Measurements from ENCODE around the gene INCENP. TPM values are rescaled to one million over a fixed set of nuclear protein-coding genes. Genes with fewer than 3 reads are reported as not detected.
"Not testable (repeated sequence)": the region's sequence is repeated elsewhere in the genome, so short reads cannot be mapped to it uniquely, and the experiment has no call there.

The INCENP gene
- total RNA-seq, 6 experiments from 2014 or later: 6.4 to 8.9 (median 7.1) TPM

- H3K36me3 ChIP-seq: no peaks in the 10 kb centered on the region
- DNase-seq: no peak
- H3K9me3 ChIP-seq: no peaks in the 10 kb centered on the region
- no peak overlapping the region for H3K27ac ChIP-seq
- no peak for TF ChIP-seq POLR2A (IDR thresholded peaks at IDR 0.05)
- H3K4me3 ChIP-seq: no peak overlapping the region
- H3K4me1 ChIP-seq: no peaks in the 10 kb centered on the region
- 25% methylated on average over 7 of the region's 7 CpGs for WGBS (ENCODE audit: insufficient coverage, low coverage, low lambda C conversion rate, missing lambda C conversion rate)
- no peaks in the 10 kb centered on the region for H3K27me3 ChIP-seq
- ATAC-seq: no peak
- intact Hi-C loops (cut with DNase I): loop anchor here in 1 of 2 donors (5.0 kb wide), 1 partner anchor 185 kb away; no protein-coding TSS in a partner anchor
These were observed 41.5 kb upstream of the INCENP start for GRCh38 chr11:62082292-62082657.

- not testable (repeated sequence) for H3K27me3 ChIP-seq, H3K9me3 ChIP-seq, DNase-seq, H3K27ac ChIP-seq, ATAC-seq, H3K4me3 ChIP-seq, H3K36me3 ChIP-seq, H3K4me1 ChIP-seq
- WGBS (ENCODE audit: insufficient coverage, low coverage, low lambda C conversion rate, missing lambda C conversion rate): 84% methylated on average over 6 of the region's 6 CpGs
- intact Hi-C loops (cut with DNase I): loop anchor here in 1 of 2 donors (5.0 kb wide), 1 partner anchor 188 kb away; no protein-coding TSS in a partner anchor
These were observed 39.0 kb upstream of the INCENP start for GRCh38 chr11:62084801-62085200.

- H3K4me3 ChIP-seq: no peak overlapping the region
- no peak overlapping the region for H3K27ac ChIP-seq
- H3K36me3 ChIP-seq: no peaks in the 10 kb centered on the region
- H3K27me3 ChIP-seq: no peaks in the 10 kb centered on the region
- peaks cover 0 to 3% (median 0%) of the 10 kb centered on the region in 4 donors for H3K9me3 ChIP-seq
- ATAC-seq: no peak
- no peak for TF ChIP-seq CTCF (IDR thresholded peaks at IDR 0.05)
- no peak for TF ChIP-seq POLR2A (IDR thresholded peaks at IDR 0.05)
- intact Hi-C loops (cut with DNase I): no loop called here
- WGBS (ENCODE audit: insufficient coverage, low coverage, low lambda C conversion rate, missing lambda C conversion rate): 79% methylated on average over 1 of the region's 1 CpG
- DNase-seq: no peak
- no peaks in the 10 kb centered on the region for H3K4me1 ChIP-seq
These were observed 36.1 kb upstream of the INCENP start for GRCh38 chr11:62087694-62088093.

GRCh38 chr11:62088331-62088933, 35.4 kb upstream of the INCENP start:
- Histone ChIP-seq H3K9me3 (peaks cover 0 to 3% (median 0%) of the 10 kb centered on the region in 4 donors), H3K36me3 (no peaks in the 10 kb centered on the region), H3K27me3 (no peaks in the 10 kb centered on the region), H3K27ac (no peak overlapping the region), H3K4me3 (no peak overlapping the region), H3K4me1 (no peaks in the 10 kb centered on the region)
- DNase-seq: no peak
- WGBS (ENCODE audit: insufficient coverage, low coverage, low lambda C conversion rate, missing lambda C conversion rate): 36% methylated on average over 1 of the region's 1 CpG
- TF ChIP-seq POLR2A (IDR thresholded peaks at IDR 0.05): no peak
- no peak for ATAC-seq
- intact Hi-C loops (cut with DNase I): no loop called here

- ATAC-seq: no peak
- H3K27me3 ChIP-seq: no peaks in the 10 kb centered on the region
- no peak overlapping the region for H3K4me3 ChIP-seq
- no peaks in the 10 kb centered on the region for H3K36me3 ChIP-seq
- TF ChIP-seq CTCF (IDR thresholded peaks at IDR 0.05) (no peak), POLR2A (IDR thresholded peaks at IDR 0.05) (no peak)
- H3K27ac ChIP-seq: no peak overlapping the region
- H3K9me3 ChIP-seq: no peaks in the 10 kb centered on the region
- H3K4me1 ChIP-seq: no peaks in the 10 kb centered on the region
- DNase-seq: no peak
- intact Hi-C loops (cut with DNase I): no loop called here
These were observed 20.7 kb upstream of the INCENP start for GRCh38 chr11:62103141-62103540.

GRCh38 chr11:62103986-62104385, 19.8 kb upstream of the INCENP start:
- Histone ChIP-seq H3K27ac (no peak overlapping the region), H3K4me1 (no peaks in the 10 kb centered on the region), H3K27me3 (no peaks in the 10 kb centered on the region), H3K9me3 (no peaks in the 10 kb centered on the region), H3K4me3 (no peak overlapping the region), H3K36me3 (no peaks in the 10 kb centered on the region)
- WGBS (ENCODE audit: insufficient coverage, low coverage, low lambda C conversion rate, missing lambda C conversion rate): 32% methylated on average over 3 of the region's 3 CpGs
- DNase-seq: no peak
- ATAC-seq: no peak
- TF ChIP-seq CTCF (IDR thresholded peaks at IDR 0.05) (no peak), POLR2A (IDR thresholded peaks at IDR 0.05) (no peak)
- intact Hi-C loops (cut with DNase I): no loop called here

Measured in right lobe of liver (tissue), 6 donors.